ENCODE measurements around the gene HSFX3. TPM values are rescaled to one million over a fixed set of nuclear protein-coding genes. Genes with fewer than 3 reads are reported as not detected.
A peak's percentile ranks its signal among the peaks of the same experiment; 100 is the strongest.

HSFX3 gene
- polyA plus RNA-seq, 3 donors: not detected

DNA sequence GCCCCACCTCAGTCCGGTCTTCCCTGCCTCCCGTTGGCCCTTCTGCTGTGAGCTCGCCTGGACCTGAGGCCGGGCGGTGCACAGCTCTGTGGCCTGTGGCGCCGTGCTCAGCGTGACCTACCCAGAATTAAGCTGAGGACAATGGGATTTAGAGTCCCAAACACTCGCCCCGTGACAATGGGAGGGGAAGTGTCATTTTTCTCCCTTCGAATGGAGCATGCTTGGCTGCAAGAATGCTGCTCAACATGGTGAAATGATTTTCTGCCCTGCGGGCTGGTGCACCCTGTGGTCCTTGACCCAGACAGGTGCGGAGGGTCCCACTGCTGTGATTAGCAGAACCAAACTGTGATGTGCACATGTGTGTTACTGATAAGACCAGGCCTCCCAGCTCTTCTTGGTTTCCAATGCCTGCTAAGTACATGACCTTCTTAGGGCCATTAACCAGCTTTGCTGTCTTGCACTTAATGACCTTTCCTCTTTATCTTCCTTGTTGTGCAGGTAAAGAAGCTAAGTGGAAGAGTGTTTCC lies 8.1 kb downstream of the HSFX3 start:
- peaks cover 0 to 1% (median 0%) of the 10 kb centered on the region in 3 donors for H3K27me3 Mint-ChIP-seq (ENCODE audit: low read depth in 3 of 3)
- peak overlapping the region; percentile 84 to 91 for H3K4me3 Mint-ChIP-seq
- peaks cover 11 to 20% of the 10 kb centered on the region in 2 donors for H3K36me3 Mint-ChIP-seq
- H3K27ac Mint-ChIP-seq: peak overlapping the region; percentile 99 to 100 (median 100)
- Histone ChIP-seq H3K4me1 (ENCODE audit: control insufficient read depth in 1 of 2, insufficient read depth in 2 of 2, low read length in 2 of 2) (peaks cover 11 to 14% of the 10 kb centered on the region in 2 donors), H3K9ac (ENCODE audit: insufficient read depth, low read length, poor library complexity, severe bottlenecking) (peak overlapping the region; percentile 82), H3K36me3 (replicated peaks in 1 of 2; ENCODE audit: control insufficient read depth in 1 of 2, insufficient read depth in 2 of 2, low read length in 2 of 2) (peaks cover 4 to 5% of the 10 kb centered on the region in 2 donors), H3K27me3 (ENCODE audit: control insufficient read depth in 2 of 2, insufficient read depth in 2 of 2, low read length in 2 of 2) (no peaks in the 10 kb centered on the region), H4K20me1 (ENCODE audit: insufficient read depth, low read length) (no peaks in the 10 kb centered on the region), H3K9me3 (replicated peaks in 1 of 2; ENCODE audit: control insufficient read depth in 1 of 2, insufficient read depth in 1 of 2, low read length in 2 of 2) (no peaks in the 10 kb centered on the region), H3K4me3 (replicated peaks in 1 of 3; ENCODE audit: low read depth in 2 of 3, low read length in 3 of 3) (peak overlapping the region; percentile 69 to 79 (median 78)), H3K79me2 (ENCODE audit: insufficient read depth, low read length) (no peaks in the 10 kb centered on the region), H2AFZ (ENCODE audit: insufficient read depth, low read depth, low read length, poor library complexity, severe bottlenecking) (peak overlapping the region; percentile 61), H3K4me2 (replicated peaks; ENCODE audit: extremely low read depth, low read length, poor library complexity, severe bottlenecking) (peak overlapping the region; percentile 83), H3K27ac (ENCODE audit: low read depth in 1 of 2, low read length in 2 of 2) (peak overlapping the region; percentile 90 to 97)
- peaks cover 0 to 15% (median 3%) of the 10 kb centered on the region in 7 donors for H3K9me3 Mint-ChIP-seq
- intact Hi-C loops (cut with micrococcal nuclease): no loop called here
- H3K4me1 Mint-ChIP-seq: peaks cover 9% of the 10 kb centered on the region
- TF ChIP-seq, protein P1, sequence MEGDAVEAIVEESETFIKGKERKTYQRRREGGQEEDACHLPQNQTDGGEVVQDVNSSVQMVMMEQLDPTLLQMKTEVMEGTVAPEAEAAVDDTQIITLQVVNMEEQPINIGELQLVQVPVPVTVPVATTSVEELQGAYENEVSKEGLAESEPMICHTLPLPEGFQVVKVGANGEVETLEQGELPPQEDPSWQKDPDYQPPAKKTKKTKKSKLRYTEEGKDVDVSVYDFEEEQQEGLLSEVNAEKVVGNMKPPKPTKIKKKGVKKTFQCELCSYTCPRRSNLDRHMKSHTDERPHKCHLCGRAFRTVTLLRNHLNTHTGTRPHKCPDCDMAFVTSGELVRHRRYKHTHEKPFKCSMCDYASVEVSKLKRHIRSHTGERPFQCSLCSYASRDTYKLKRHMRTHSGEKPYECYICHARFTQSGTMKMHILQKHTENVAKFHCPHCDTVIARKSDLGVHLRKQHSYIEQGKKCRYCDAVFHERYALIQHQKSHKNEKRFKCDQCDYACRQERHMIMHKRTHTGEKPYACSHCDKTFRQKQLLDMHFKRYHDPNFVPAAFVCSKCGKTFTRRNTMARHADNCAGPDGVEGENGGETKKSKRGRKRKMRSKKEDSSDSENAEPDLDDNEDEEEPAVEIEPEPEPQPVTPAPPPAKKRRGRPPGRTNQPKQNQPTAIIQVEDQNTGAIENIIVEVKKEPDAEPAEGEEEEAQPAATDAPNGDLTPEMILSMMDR (IDR thresholded peaks at IDR 0.05): no peak
- DNase-seq: no peak
- WGBS (ENCODE audit: insufficient coverage): 0% methylated on average over 7 of the region's 13 CpGs

DNA sequence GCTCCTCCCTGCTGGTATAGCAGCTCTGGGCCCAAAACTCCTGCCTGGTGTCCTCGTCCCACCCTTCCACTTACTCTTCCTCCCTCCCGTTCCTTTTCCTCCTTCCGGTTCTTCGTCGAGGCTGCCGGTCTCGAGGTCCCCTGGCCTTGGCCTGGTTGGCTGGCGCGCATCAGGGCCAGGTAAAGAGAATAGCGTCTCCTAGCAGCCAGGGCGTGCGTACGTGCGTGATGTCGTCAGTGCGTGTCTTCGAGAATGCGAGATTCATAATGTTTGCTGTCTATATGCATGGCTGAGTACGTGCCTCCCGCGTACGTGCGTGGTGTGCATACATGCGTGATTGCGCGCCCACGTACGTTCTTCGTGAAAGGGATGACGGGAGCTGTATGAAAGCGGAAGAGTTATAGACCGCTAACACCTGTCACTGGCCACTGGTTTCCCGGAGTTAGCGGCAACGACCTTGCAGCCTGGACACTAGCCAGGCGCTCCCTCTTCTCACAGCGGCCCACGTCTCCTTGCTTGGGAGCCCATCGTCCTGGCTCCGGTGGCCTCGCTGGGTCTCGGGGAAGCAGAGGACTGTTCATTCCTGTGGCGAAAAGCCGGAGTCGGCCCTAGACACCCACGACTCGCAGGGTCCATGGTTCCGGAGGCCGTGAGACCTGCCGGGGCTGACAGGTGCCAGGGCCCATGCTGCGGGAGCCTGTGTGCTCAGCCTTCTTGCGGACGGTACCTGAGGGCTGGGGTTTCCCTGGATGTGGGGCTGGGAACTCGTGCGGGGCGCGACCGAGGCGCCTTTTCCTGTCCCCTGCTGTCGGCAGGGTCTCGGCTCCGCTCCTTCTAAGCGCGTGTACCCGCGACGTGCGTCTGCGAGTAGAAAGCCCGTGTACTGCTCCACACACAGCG lies 8.9 kb downstream of the HSFX3 start, which contains the start of gene EOLA1:
EOLA1 (plus strand) TSS at position 392 of the 900 bp plus-strand sequence. CDS start 4,619 bp downstream, outside the sequence.
- H3K9ac ChIP-seq (ENCODE audit: insufficient read depth, low read length, poor library complexity, severe bottlenecking): peak within 1 kb of the TSS; percentile 82
- peak within 1 kb of the TSS; percentile 90 to 97 for H3K27ac ChIP-seq (ENCODE audit: low read depth in 1 of 2, low read length in 2 of 2)
- H3K4me3 ChIP-seq (replicated peaks in 1 of 3; ENCODE audit: low read depth in 2 of 3, low read length in 3 of 3): peak within 1 kb of the TSS; percentile 69 to 81 (median 78)
- peaks cover 4 to 5% of the 10 kb centered on the region in 2 donors for H3K36me3 ChIP-seq (replicated peaks in 1 of 2; ENCODE audit: control insufficient read depth in 1 of 2, insufficient read depth in 2 of 2, low read length in 2 of 2)
- TF ChIP-seq, protein P1 (IDR thresholded peaks at IDR 0.05): no peak
- H3K4me2 ChIP-seq (replicated peaks; ENCODE audit: extremely low read depth, low read length, poor library complexity, severe bottlenecking): peak within 1 kb of the TSS; percentile 83
- Mint-ChIP-seq H3K27me3 (ENCODE audit: low read depth in 3 of 3) (peaks cover 0 to 1% (median 0%) of the 10 kb centered on the region in 3 donors), H3K4me3 (peak within 1 kb of the TSS; percentile 84 to 91), H3K4me1 (peaks cover 14% of the 10 kb centered on the region), H3K36me3 (peaks cover 11 to 22% of the 10 kb centered on the region in 2 donors), H3K9me3 (peaks cover 0 to 15% (median 3%) of the 10 kb centered on the region in 7 donors), H3K27ac (peak within 1 kb of the TSS; percentile 99 to 100 (median 100))
- H3K4me1 ChIP-seq (ENCODE audit: control insufficient read depth in 1 of 2, insufficient read depth in 2 of 2, low read length in 2 of 2): peaks cover 11 to 18% of the 10 kb centered on the region in 2 donors
- WGBS (ENCODE audit: insufficient coverage): 0% methylated on average over 58 of the region's 71 CpGs
- H2AFZ ChIP-seq (ENCODE audit: insufficient read depth, low read depth, low read length, poor library complexity, severe bottlenecking): peak within 1 kb of the TSS; percentile 75
- DNase-seq: peak; percentile 92 to 96 (median 95)
- H4K20me1 ChIP-seq (ENCODE audit: insufficient read depth, low read length): no peaks in the 10 kb centered on the region
- H3K27me3 ChIP-seq (ENCODE audit: control insufficient read depth in 2 of 2, insufficient read depth in 2 of 2, low read length in 2 of 2): no peaks in the 10 kb centered on the region
- no peaks in the 10 kb centered on the region for H3K9me3 ChIP-seq (replicated peaks in 1 of 2; ENCODE audit: control insufficient read depth in 1 of 2, insufficient read depth in 1 of 2, low read length in 2 of 2)
- H3K79me2 ChIP-seq (ENCODE audit: insufficient read depth, low read length): no peaks in the 10 kb centered on the region
- intact Hi-C loops (cut with micrococcal nuclease): no loop called here

All from CD14-positive monocyte (primary cell).